Activated T-cell treated with anti-CD3 and anti-CD28 coated beads for 24 hours (primary cell): ENCODE measurements around the gene CCNB2.
"Not testable (repeated sequence)": the region's sequence is repeated elsewhere in the genome, so short reads cannot be mapped to it uniquely, and the experiment has no call there.

Experiments
- DNase-seq: peaks from one replicate; pipeline ENCODE4 v3.0.0-alpha.2; 2020; ENCODE audit warnings: low read depth

Gene CCNB2

DNA sequence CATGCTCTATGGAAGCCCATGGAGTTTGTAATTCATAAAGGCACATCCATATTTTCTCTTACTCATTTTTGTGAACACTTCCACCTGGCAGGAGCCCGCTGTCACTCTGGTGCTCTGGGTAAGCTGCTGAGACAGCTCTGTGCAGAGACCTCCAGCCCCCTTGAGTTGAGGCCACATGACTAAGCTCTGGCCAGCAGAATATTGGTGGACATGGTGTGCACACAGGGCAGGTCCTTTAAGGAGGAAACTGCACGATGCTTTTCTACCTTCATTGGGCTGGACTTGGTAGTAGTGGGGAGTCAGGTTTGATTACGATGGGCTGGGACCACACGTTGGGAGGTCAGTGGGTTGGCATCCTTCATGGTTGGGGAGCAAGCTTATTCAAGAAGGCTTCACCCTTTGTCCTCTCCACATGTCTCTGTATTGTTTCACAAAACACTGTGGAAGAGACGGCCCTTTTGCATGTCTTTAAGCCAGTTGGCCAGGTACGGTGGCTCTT is 29.0 kb downstream of the CCNB2 start:
- DNase-seq, result no peak

DNA sequence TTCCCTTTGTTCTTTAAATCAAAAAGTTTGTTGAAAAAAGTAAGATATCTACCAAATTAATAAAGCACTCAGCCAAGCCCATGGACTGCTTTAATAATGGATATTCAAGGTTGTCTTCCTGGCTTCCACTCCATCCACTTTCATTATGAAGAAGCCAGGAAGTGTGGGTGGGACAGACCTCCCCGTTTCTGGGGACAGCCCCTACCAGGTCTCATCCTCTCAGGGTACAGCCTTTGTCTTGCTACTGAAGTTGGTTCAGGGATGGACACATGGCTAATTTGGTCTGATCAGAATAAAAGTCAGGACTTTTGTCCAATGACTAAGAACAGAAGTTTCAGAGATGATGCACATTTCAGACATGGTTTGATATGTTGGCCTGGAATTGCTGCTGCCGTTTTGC is 32.6 kb downstream of the CCNB2 start:
- no peak for DNase-seq

DNA sequence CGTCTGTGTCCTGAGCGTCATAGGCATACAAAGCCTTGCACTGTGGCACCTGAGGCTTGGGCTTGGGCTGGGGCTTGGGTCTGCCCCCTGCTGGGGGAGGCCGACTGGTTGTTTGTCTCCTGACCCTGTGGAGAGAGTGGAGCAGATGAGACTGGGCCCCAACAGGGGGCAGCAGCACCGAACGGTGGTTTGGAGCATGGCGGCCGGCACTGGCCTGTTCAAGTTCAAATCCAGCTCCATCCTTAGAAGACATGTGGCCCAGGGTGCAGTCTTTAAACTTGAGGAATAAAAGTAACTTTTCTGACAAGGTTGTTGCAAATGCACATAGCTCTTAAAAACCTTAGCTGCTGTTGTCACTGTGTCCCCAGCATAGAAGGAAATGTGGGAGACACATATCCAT is 33.3 kb downstream of the CCNB2 start:
- peak; percentile 24 for DNase-seq

DNA sequence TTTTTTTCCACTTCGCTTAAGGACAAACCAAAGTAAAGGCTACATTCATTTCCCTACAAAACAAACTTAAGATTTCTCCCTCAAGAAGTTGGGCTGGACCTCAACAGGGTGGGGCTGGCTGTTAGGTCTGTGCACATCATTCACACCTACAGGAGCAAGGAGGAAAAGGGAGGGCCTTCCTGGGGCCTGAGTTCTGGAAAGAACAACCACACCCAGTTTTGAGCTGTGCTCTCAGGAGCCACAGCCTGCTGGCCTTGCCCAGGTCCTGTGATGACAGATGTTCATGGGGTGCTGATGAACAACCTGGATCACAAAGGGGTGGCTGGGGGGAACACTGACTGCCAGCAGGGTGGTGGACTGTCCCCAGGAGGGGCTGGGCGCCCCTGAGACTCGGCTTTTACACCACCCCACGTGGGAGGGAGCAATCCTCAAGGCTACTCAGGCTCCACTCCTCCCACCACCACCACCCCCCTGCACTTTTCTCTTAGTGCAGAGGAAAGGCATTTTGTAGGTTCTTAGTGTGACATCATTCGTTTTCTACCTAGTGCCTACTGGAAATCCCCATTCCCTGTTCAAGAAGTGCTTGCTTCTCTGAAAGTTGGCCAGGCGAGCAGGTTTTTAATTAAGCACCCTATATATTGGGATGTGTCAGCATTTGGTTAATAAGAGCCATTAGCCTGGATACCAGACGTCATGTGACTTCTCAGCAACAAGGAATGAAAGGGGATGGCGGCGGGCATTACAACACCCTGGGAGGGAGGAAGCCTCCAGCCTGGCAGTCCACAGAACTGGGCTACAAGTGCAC is 35.7 kb downstream of the CCNB2 start:
- DNase-seq, result no peak

DNA sequence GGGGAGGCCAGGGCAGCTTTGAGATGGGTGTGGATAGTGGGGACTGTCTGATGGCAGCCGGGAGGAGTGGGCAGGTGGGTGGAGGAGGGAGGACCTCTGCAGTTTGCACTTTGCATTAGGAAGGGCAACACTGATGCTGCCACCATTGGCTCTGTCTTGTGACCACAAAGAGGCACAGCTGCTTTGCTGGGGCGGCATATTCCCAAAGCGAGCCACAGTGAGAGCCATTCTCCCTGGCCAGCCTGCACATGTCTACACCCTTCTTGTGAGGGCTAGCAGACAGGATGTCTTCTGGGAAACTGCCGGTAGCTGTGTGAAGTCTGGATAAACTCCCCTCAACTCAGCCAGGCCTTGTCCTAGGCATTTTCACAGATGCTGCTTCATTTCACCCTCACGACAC is 38.3 kb downstream of the CCNB2 start:
- DNase-seq, result no peak

DNA sequence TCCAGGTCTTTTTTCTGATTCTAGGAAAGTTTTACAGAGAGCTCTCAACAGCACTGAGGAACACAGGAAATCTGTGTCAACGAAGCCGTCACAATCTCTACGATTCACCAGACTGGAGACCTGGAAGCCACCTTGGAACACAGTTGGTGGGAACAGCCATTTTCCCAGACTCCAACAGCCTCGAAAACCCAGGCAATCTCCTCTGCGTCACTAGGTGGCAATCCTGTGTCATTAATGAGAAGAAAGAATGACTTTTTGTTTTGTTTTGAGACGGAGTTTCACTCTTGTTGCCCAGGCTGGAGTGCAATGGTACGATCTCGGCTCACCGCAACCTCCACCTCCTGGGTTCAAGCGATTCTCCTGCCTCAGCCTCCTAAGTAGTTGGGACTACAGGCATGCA is 39.6 kb downstream of the CCNB2 start:
- not testable (repeated sequence) for DNase-seq

DNA sequence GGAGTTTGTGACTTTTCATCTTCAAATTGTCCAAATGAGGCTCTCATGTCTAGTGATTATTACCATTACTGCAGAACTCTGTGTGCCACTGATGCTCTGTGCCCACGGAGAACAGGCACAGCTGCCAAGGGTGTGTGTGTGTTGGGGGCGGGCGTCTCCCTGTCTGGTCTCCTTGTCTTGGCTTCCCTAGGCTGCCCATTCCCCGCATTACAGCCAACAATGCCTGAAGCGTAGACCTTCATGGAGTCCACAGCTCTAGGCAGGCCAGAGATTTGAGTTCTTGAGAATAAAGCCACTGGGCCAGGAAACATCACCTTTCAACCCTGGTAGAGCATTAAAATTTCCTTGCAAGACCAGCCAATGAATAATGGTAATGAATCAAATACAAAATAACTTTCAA is 42.7 kb downstream of the CCNB2 start:
- DNase-seq, result no peak

DNA sequence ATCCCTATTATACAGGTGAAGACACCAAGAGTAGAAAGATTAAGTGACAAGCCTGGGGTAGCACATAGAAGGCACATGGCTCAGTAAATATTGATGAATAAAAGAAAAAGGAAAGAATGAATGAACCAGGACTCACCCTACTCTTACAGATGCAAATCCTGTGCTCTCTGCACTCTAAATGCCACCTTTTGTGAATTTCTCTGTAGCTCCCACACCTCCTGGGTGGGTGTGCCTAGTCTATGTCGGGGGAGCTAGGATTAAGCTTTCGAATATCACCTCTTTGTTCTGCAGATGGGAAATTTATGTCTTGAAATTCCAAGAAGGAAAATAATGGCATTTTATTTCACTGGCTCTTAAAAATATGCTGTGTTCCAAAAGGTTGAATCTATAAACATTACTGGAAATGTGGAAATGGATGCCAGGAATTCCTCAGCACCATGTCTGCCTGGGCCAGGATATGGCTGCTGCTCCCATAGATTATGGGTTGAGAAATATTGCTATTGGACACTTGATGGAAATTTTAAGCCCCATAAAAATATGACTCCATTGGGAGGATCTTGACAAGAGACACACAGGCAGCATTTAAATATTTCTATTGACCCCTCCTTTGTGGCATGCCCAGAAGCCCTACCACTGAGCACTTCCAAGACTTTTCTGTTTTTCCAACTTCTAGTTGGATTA is 43.3 kb downstream of the CCNB2 start:
- DNase-seq, result no peak

DNA sequence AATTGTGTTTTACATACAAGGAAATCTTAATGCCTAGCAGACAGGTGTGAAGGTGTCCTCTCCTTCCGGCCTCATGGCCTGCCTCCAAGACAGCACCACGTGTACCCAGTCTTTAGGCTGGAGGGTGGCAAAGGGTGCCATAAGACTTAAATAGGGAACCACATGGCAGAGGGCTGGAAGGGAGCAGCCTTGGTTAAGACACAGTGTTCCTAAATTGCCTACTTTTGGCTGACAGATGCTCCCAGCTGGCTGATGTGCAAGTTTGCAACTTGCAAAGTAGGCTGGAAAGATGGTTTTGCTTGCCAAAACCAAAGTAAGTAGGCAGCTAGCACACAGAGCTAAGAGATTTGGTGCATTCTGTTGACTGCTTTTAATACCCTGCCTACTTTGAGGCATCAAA is 45.2 kb downstream of the CCNB2 start:
- no peak for DNase-seq

DNA sequence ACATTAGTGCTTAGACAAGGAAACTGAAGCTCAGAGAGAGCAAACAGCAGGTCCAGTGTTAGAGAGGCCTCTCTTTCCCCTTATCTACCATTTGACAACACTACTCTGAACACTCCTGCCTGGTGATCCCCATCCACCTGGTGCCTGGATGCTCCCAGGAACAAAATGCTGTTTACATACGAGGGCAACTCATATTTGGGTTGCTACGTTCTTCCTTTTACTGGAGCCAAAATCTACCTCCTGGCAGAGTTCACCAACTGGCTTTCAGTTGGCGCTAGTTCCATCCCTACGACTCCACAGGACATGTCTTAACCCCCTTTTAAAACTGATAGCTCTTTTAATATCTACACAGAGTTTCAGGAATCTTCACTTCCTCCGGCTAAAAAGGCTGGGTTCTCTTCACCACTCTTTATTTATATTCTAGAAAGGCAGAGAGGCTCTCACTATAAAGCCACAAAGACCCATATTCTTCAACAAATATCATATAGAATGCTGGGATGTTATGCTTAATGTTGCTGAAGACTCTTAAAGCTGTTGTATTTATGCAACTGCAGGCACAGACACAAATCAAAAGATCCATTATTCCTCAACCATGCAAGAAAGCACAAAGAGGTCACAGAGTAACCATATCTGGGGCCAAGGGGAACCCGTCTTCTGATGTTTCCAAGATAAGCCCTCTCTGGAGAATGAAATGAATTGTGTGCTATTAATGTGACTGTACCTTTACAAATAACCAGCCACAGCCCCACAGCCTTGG is 47.9 kb downstream of the CCNB2 start:
- DNase-seq, result no peak

DNA sequence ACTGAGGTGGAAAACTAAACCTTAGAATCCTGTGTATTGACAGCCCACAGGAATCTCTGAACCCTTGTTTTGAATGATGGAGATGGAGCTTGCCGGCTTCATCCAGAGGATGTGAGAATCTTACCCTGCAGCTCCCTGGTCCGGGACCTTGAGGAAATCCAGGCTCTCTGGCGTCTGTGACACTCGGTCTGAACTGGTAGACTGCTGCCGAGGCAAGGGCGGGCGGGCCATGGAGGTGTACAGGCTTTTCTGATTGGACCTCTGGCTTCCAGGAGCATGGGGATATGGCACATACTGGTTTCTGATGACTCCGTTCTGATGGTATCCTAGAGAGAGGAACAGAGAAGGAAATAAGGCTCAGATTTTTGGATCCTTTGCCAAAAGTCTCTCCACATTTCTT is 48.5 kb downstream of the CCNB2 start:
- no peak for DNase-seq

DNA sequence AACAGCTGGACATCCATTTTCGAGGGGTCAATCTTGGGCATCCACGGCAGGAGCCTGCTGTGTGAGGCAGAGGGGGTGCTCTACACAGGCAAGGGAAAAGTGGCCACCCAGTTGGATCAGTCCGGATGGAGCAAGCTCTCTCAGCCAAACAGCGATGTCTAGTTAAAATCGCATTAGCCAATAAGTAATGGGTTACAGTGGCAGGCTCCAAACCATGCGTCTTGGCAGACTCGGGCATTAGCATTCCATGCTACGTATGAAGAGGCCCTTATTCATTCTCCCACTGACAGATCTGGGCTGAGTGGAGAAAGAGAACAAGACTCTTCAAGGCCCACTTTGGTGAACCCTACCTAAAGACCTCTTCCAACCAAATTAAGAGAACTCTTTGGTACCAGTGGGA is 49.3 kb downstream of the CCNB2 start:
- DNase-seq, result no peak

DNA sequence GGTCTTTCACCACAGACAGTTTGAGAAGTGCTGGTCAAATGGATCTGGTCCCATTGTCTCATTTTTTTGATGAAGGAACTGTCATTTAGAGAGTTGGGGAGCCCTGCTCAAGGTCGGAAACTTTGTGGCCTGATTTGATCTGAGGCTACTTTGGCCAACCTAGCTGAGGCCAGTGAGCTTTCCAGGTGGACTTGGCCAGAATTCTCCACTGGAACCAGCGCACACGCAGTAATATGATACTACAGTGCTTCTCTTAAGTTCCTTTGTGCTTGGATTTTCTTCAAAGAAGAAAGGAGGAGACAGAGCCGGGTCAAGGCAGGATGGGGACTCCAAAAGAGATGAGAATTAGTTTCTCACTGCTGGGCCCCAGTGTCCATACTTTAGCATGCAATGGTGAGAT is 50.5 kb downstream of the CCNB2 start:
- no peak for DNase-seq

DNA sequence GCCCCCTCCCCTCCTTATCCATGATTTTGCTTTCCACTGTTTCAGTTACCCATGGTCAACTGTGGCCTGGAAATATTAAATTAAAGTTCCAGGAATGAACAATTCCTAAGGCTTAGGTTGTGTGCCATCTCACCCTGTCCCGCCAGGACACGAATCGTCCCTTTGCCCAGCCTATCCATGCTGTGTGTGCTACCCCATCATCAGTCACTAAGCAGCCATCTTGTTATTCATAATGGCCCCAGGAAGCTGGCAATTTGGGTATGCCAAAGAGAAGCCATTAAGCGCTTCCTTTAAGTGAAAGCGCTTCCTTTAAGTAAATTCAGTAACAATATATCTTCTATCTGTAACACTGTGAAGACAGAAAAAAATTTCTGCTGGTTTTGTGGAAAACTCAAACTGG is 52.5 kb downstream of the CCNB2 start:
- DNase-seq, result no peak

DNA sequence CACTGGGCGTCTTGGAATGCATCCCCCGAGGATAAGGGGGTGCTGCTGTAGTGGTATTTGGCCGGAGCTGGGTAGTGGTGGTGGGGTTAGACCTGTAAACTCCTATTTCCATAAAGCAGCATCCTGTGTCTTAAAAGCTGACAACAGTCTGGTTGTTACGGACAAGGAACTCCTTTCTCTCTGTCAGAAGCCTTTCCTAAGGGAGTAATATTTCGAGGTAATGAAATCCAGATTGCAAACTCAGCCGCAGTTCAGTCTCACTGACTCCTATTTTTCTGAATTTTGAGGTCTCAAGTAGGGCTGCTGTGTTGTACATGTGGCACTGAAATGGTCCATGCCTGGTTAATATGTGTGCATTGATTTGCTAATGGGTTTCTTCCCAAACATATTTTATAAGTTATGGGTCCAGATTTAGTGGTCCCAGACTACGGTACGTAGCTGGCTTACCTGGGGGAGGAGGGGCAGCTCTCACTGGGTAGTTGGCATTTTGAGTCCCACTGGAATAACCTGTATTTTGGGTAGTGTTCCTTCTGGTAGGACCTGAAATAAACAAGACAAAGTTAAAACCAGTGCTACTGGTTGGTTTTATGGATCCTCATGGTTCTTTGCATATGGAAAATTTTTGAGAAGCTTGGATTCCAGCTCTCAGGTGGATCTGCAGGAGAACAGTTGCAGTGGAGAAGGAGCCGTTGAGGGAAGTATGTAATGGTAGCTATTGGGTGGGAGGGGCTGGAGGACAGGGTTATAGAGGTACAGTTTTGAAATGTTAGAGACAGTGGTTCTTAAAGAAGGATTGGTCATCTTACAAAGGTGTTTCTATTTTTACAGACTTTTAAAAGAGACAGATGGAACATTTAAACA is 53.1 kb downstream of the CCNB2 start:
- DNase-seq, result no peak

DNA sequence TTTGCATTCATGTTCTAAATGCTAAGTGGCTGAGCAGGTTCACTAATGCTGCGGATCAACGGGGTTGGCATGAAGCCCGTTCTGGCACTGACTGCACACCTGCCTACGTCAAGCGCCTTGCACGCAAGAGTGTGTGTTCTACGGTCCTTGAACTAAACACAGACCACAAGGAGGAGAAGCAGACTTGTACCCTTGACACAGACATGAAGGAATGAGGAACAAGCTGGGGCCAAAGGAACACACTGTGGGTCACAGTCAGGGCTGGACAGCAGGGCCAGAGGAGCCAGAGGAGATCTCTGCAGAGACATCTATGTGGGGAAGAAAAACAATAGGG is 53.7 kb downstream of the CCNB2 start:
- DNase-seq, result no peak

DNA sequence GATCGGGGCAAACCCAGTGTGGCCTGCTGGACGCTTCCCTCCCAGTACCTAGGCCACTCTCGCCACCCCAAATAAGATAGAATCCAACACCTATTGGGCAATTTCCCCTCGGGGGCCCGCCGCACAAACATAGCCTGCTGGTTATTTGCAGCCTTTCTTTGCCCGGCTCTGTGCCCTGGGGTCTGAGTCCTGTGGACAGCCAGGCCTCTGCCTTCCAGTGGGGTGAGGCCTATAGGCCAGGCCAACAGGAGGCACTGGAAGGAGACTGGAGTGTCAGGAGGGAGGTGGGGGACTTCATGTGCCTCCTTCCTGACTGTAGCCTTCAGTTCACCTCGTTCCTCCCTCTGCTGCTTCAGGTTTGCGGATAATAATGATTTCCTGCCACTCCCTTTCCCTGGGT is 54.3 kb downstream of the CCNB2 start:
- no peak for DNase-seq

DNA sequence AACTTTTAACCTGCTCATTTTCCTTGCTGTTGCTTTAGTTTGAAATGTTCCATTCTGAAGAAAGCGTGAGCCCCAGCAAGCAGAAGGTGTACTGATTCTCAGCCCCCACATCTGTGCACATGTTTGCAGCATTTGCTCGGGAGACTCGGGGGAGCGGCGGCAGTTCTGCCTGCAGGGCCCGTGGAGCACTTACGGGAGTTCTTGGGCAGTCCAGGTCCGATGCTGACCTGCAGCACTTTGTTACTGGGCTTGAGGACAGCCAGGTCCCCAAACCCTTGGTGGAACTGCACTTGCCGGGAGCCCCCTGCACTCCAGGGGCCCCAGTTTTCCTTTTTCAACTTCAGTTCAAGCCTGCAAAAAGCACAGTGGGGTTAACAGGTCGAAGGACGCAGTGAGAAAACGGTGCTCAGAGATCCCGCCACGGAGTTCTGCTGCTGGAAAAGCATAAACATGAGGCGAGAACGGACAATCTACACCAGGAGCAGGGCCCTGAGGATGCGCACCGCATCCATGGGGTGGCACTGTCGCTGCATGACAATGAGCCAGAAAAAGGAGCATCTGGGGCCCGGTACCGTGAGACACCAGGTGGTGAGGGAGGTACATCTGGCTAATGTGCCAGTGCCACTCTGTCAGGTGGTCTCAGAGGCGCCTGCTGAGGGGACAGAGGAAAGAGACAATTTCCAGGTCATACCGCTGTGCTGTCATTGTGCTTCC is 56.1 kb downstream of the CCNB2 start:
- DNase-seq, result no peak

DNA sequence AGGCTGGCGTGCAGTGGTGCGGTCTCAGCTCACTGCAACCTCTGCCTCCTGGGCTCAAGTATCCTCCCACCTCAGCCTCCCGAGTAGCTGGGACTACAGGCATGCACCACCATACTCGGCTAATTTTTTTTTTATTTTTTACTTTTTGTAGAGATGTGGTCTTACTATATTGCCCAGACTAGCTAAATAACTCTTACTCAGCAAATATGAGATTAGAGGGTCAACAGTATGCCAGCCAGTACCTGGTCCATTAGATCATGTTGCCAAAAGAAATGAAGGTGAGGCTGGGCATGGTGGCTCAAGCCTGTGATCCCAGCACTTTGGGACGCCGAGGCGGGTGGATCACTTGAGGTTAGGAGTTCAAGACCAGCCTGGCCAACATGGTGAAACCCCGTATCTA is 57.1 kb downstream of the CCNB2 start:
- not testable (repeated sequence) for DNase-seq

DNA sequence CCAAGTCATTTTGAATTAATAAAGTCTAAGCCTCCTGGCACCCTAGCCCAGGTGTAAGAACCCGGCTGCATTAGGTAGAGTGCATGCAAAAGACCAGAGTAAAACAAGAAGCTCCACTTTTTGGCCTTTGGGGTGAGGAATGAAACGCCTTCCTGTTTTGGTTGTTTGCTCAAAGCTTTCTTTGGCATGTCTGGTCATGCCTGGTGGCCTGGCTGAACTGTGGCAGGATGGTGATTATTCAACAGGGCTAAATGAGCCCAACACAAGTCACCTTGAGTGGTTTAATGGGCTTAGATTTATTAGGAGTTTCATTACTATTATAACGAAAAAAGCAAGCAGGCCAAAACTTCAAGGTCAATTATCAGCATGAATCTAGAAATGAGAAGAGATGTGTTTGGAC is 60.8 kb downstream of the CCNB2 start:
- DNase-seq, result no peak

DNA sequence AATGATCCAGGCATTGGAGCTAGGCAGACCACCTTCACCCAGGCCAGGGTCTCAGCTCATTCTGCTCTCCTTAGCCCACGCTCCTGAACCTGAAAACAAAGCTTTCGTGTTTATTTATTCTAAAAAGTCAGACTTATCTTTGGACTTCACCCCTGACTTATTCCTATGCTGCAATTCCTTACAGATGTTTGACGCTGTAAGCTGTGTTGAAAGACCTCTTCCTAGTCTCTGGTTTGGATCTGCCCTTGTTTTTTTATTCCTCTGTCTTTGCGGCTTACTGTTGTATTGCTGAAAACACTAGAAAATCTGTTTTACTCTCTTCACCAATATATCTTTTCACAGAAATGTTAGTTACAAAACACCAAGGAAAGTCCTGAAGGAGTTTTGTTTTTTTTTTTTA is 61.2 kb downstream of the CCNB2 start:
- DNase-seq, result no peak
